HG03066 (cell line): Measurements from ENCODE around the gene LRIG1.
A peak's percentile ranks its signal among the peaks of the same experiment; 100 is the strongest.

Experiments
- ATAC-seq: cut with Tn5 transposase; IDR thresholded peaks from one replicate; pipeline ENCODE4 v1.9.1; 2021; ENCODE audit warnings: low read depth; ENCODE audit not compliant: unreplicated experiment

Gene LRIG1

GRCh38 chr3:66490984-66491383 lies 9.8 kb downstream of the LRIG1 start:
- ATAC-seq: no peak

GRCh38 chr3:66490214-66490613 lies 10.6 kb downstream of the LRIG1 start:
- ATAC-seq: no peak

GRCh38 chr3:66489581-66489980 lies 11.2 kb downstream of the LRIG1 start:
- ATAC-seq: no peak

- no peak for ATAC-seq
Observed at GRCh38 chr3:66489115-66489514, 11.7 kb downstream of the LRIG1 start.

- ATAC-seq: peak; percentile 48
Observed at GRCh38 chr3:66488492-66488891, 12.3 kb downstream of the LRIG1 start.

GRCh38 chr3:66487465-66487864 lies 13.4 kb downstream of the LRIG1 start:
- ATAC-seq: no peak

- ATAC-seq: no peak
Observed at GRCh38 chr3:66486646-66487045, 14.2 kb downstream of the LRIG1 start.

- ATAC-seq: no peak
Observed at GRCh38 chr3:66486202-66486601, 14.6 kb downstream of the LRIG1 start.

GRCh38 chr3:66485291-66485968 lies 15.4 kb downstream of the LRIG1 start:
- ATAC-seq: no peak

- no peak for ATAC-seq
Observed at GRCh38 chr3:66484106-66484844, 16.5 kb downstream of the LRIG1 start.

- ATAC-seq: no peak
Observed at GRCh38 chr3:66483409-66483906, 17.4 kb downstream of the LRIG1 start.

- ATAC-seq: no peak
Observed at GRCh38 chr3:66483006-66483405, 17.8 kb downstream of the LRIG1 start.

- ATAC-seq: no peak
Observed at GRCh38 chr3:66482018-66482404, 18.8 kb downstream of the LRIG1 start.

GRCh38 chr3:66481071-66482017 lies 19.5 kb downstream of the LRIG1 start:
- no peak for ATAC-seq

GRCh38 chr3:66480666-66481065 lies 20.2 kb downstream of the LRIG1 start:
- no peak for ATAC-seq

- ATAC-seq: no peak
Observed at GRCh38 chr3:66479532-66479947, 21.3 kb downstream of the LRIG1 start.

GRCh38 chr3:66478960-66479359 lies 21.9 kb downstream of the LRIG1 start:
- no peak for ATAC-seq

GRCh38 chr3:66477856-66478255 lies 23.0 kb downstream of the LRIG1 start:
- ATAC-seq: no peak

GRCh38 chr3:66476852-66477381 lies 23.9 kb downstream of the LRIG1 start:
- ATAC-seq: no peak

- no peak for ATAC-seq
Observed at GRCh38 chr3:66475386-66476020, 25.3 kb downstream of the LRIG1 start.
